ENCODE measurements around the gene SLC6A4.
"Not testable (repeated sequence)": the region's sequence is repeated elsewhere in the genome, so short reads cannot be mapped to it uniquely, and the experiment has no call there.

SLC6A4 gene

GRCh38 chr17:30239089-30239462, 3.6 kb upstream of the SLC6A4 start:
- FAIRE-seq, result no peak

GRCh38 chr17:30238387-30239088, 3.0 kb upstream of the SLC6A4 start:
- FAIRE-seq (no peak), DNase-seq (ENCODE audit: low spot score) (no peak)

More at GRCh38 chr17:30239089-30239462, 3.6 kb upstream of the SLC6A4 start:
- DNase-seq (ENCODE audit: low spot score), result no peak

GRCh38 chr17:30238003-30238344, 2.5 kb upstream of the SLC6A4 start:
- DNase-seq (ENCODE audit: low spot score) (no peak), FAIRE-seq (no peak)

GRCh38 chr17:30237296-30238002, 2.0 kb upstream of the SLC6A4 start:
- FAIRE-seq, result no peak
- no peak for DNase-seq (ENCODE audit: low spot score)

GRCh38 chr17:30236766-30237165, 1.3 kb upstream of the SLC6A4 start:
- FAIRE-seq (no peak), DNase-seq (ENCODE audit: low spot score) (no peak)

- DNase-seq (ENCODE audit: low spot score), result no peak
- no peak for FAIRE-seq
These were observed 764 bp upstream of the SLC6A4 start for GRCh38 chr17:30236297-30236624.

GRCh38 chr17:30234964-30235363, 533 bp downstream of the SLC6A4 start:
- FAIRE-seq (no peak), DNase-seq (ENCODE audit: low spot score) (no peak)

- FAIRE-seq (no peak), DNase-seq (ENCODE audit: low spot score) (no peak)
These were observed 1.2 kb downstream of the SLC6A4 start for GRCh38 chr17:30234296-30234695.

GRCh38 chr17:30232824-30233427, 2.6 kb downstream of the SLC6A4 start:
- FAIRE-seq (no peak), DNase-seq (ENCODE audit: low spot score) (no peak)

- DNase-seq (ENCODE audit: low spot score) (no peak), FAIRE-seq (no peak)
These were observed 3.3 kb downstream of the SLC6A4 start for GRCh38 chr17:30232015-30232823.

- DNase-seq (ENCODE audit: low spot score) (no peak), FAIRE-seq (no peak)
These were observed 4.8 kb downstream of the SLC6A4 start for GRCh38 chr17:30230596-30231125.

- not testable (repeated sequence) for FAIRE-seq; DNase-seq (ENCODE audit: low spot score)
These were observed 5.5 kb downstream of the SLC6A4 start for GRCh38 chr17:30230009-30230408.

- DNase-seq (ENCODE audit: low spot score), result no peak
- no peak for FAIRE-seq
These were observed 6.5 kb downstream of the SLC6A4 start for GRCh38 chr17:30229012-30229411.

- DNase-seq (ENCODE audit: low spot score) (no peak), FAIRE-seq (no peak)
These were observed 7.5 kb downstream of the SLC6A4 start for GRCh38 chr17:30228011-30228410.

GRCh38 chr17:30226878-30227277, 8.6 kb downstream of the SLC6A4 start:
- no peak for FAIRE-seq

GRCh38 chr17:30225919-30226553, 9.5 kb downstream of the SLC6A4 start:
- no peak for DNase-seq (ENCODE audit: low spot score)
- FAIRE-seq, result no peak

More at GRCh38 chr17:30226878-30227277, 8.6 kb downstream of the SLC6A4 start:
- DNase-seq (ENCODE audit: low spot score), result no peak

GRCh38 chr17:30225112-30225511, 10.4 kb downstream of the SLC6A4 start:
- FAIRE-seq (no peak), DNase-seq (ENCODE audit: low spot score) (no peak)

GRCh38 chr17:30224419-30224960, 11.0 kb downstream of the SLC6A4 start:
- DNase-seq (ENCODE audit: low spot score) (no peak), FAIRE-seq (no peak)

GRCh38 chr17:30222721-30223175, 12.7 kb downstream of the SLC6A4 start:
- DNase-seq (ENCODE audit: low spot score), result no peak
- no peak for FAIRE-seq

- FAIRE-seq, result no peak
- no peak for DNase-seq (ENCODE audit: low spot score)
These were observed 13.2 kb downstream of the SLC6A4 start for GRCh38 chr17:30222251-30222650.

- DNase-seq (ENCODE audit: low spot score) (no peak), FAIRE-seq (no peak)
These were observed 14.2 kb downstream of the SLC6A4 start for GRCh38 chr17:30221346-30221745.
